Neural progenitor cell (in vitro differentiated cells): ENCODE data around the gene SARDH. TPM values are rescaled to one million over a fixed set of nuclear protein-coding genes. Genes with fewer than 3 reads are reported as not detected.

Source experiments
- DNase-seq: peaks from one replicate; pipeline ENCODE4 v3.0.0-alpha.2; 2016; ENCODE audit warnings: low spot score
- H2AFZ ChIP-seq: fragments of 200-600 bp; sonication (generic); replicated peaks from 2 replicates; pipeline ENCODE4 v1.6.1; 2016; ENCODE audit warnings: antibody characterized with exemption
- H3F3A ChIP-seq: fragments of 200-600 bp; sonication (generic); 2 replicates; pipeline ENCODE4 v1.6.1; 2016; ENCODE audit warnings: antibody characterized with exemption, low read depth
- H3K27ac ChIP-seq: fragments of 200-600 bp; sonication (generic); 2 replicates; pipeline ENCODE4 v1.5.1; 2016; ENCODE audit warnings: mild to moderate bottlenecking
- H3K27me3 ChIP-seq: fragments of 200-600 bp; sonication (generic); 2 replicates; pipeline ENCODE4 v1.6.1; 2016; ENCODE audit warnings: mild to moderate bottlenecking, moderate library complexity
- H3K36me3 ChIP-seq: fragments of 200-600 bp; sonication (generic); 2 replicates; pipeline ENCODE4 v1.5.1; 2016
- H3K4me1 ChIP-seq: fragments of 200-600 bp; sonication (generic); 2 replicates; pipeline ENCODE4 v1.6.1; 2016; ENCODE audit warnings: mixed run types
- H3K4me2 ChIP-seq: fragments of 200-600 bp; sonication (generic); 2 replicates; pipeline ENCODE4 v1.6.1; 2016
- H3K4me3 ChIP-seq: fragments of 200-600 bp; sonication (generic); 2 replicates; pipeline ENCODE4 v1.5.1; 2016
- H3K79me2 ChIP-seq: fragments of 200-600 bp; sonication (generic); 2 replicates; pipeline ENCODE4 v1.6.1; 2016; ENCODE audit warnings: low read depth
- H3K9ac ChIP-seq: fragments of 200-600 bp; sonication (generic); 2 replicates; pipeline ENCODE4 v1.6.1; 2016
- H3K9me3 ChIP-seq: fragments of 200-600 bp; sonication (generic); 2 replicates; pipeline ENCODE4 v1.5.1; 2016; ENCODE audit warnings: low read depth
- H4K20me1 ChIP-seq: fragments of 200-600 bp; sonication (generic); 2 replicates; pipeline ENCODE4 v1.6.1; 2016; ENCODE audit warnings: low read depth
- H3K27ac Mint-ChIP-seq: 3 replicates; pipeline ENCODE4 v1.8.0; 2021; ENCODE audit warnings: mixed read lengths
- H3K27me3 Mint-ChIP-seq: 2 replicates; pipeline ENCODE4 v1.8.0; 2022; ENCODE audit warnings: low read depth, mild to moderate bottlenecking, inconsistent platforms, moderate library complexity, mixed read lengths; ENCODE audit not compliant: insufficient read depth
- H3K36me3 Mint-ChIP-seq: 3 replicates; pipeline ENCODE4 v1.8.0; 2021; ENCODE audit warnings: mixed read lengths
- H3K4me1 Mint-ChIP-seq: 3 replicates; pipeline ENCODE4 v1.8.0; 2021; ENCODE audit warnings: mixed read lengths
- H3K4me3 Mint-ChIP-seq: 3 replicates; pipeline ENCODE4 v1.8.0; 2021; ENCODE audit warnings: mild to moderate bottlenecking, moderate library complexity, mixed read lengths
- H3K9me3 Mint-ChIP-seq: 3 replicates; pipeline ENCODE4 v1.8.0; 2020; ENCODE audit warnings: mixed read lengths
- EZH2 ChIP-seq: fragments of 200-600 bp; sonication (generic); IDR thresholded peaks from 2 replicates; pipeline ENCODE4 v1.6.1; 2017; ENCODE audit warnings: antibody characterized with exemption, mild to moderate bottlenecking, moderate library complexity
- EZH2phosphoT487 ChIP-seq: fragments of 200-600 bp; sonication (generic); IDR thresholded peaks from 2 replicates; pipeline ENCODE4 v1.6.1; 2017; ENCODE audit warnings: antibody characterized with exemption
- total RNA-seq: library from RNA; depleted of rRNA; stranded (reverse); fragments of >200 nt; gene quantifications from 2 replicates; pipeline ENCODE4 v1.2.3, GENCODE V29; 2015; ENCODE audit warnings: low replicate concordance
- TF ChIP-seq, protein P1 (sequence below): fragments of 200-600 bp; sonication (generic); IDR thresholded peaks from 2 replicates; pipeline ENCODE4 v1.5.1; 2017; ENCODE audit warnings: antibody characterized with exemption, mild to moderate bottlenecking

The SARDH gene
- total RNA-seq, 1 donor from 2014 or later, result 3.9 TPM

DNA sequence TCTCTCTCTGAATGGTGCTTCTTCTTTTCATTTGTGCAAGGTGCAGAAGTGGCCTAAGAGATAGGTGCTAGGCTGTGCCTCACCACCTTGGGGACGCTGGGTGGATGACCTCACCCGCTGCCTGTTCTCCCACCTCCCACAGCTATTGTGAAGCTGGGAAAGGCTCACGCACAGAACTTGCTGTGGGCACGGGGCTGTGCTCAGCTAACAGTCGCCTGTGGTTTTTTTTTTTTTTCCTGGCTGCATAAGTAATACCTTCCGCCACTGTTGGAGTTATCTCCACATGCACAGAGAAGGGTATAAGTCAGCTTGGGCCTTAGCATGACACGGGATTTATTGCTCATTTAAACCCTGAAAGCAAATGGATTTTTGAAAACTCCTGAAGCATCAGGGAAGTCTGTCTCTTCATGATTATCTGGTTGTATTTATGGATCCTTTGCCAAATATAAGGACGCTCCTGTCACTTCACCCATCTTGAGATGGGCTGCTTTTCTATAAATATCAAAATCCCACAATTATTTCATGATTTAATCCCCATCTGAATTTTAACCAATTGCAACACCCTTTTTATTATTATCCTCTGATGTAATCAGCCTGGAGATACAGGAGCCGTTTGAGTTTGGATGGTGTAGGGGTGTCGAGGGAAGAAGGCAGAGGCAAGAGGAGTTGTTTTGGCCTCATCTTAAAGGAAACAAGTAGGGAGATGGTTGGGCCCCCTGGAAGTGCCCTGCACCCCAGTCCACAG lies 93.0 kb downstream of the SARDH start:
- peaks cover 21% of the 10 kb centered on the region for H3K4me1 Mint-ChIP-seq
- no peak for DNase-seq
- no peaks in the 10 kb centered on the region for H3K36me3 ChIP-seq
- TF ChIP-seq EZH2phosphoT487, result no peak
- no peak for TF ChIP-seq EZH2
- peaks cover 8% of the 10 kb centered on the region for H3K4me1 ChIP-seq
- H3K27me3 ChIP-seq, result no peaks in the 10 kb centered on the region
- no peak overlapping the region for H3K4me3 ChIP-seq
- no peak overlapping the region for H3K4me2 ChIP-seq
- H2AFZ ChIP-seq, result no peak overlapping the region
- no peaks in the 10 kb centered on the region for H3K79me2 ChIP-seq
- no peaks in the 10 kb centered on the region for H3K36me3 Mint-ChIP-seq
- no peaks in the 10 kb centered on the region for H4K20me1 ChIP-seq
- no peak overlapping the region for H3K9ac ChIP-seq
- no peak overlapping the region for H3K27ac ChIP-seq
- peaks cover 8% of the 10 kb centered on the region for H3K27me3 Mint-ChIP-seq
- H3K4me3 Mint-ChIP-seq, result no peak overlapping the region
- no peaks in the 10 kb centered on the region for H3K9me3 Mint-ChIP-seq
- no peaks in the 10 kb centered on the region for H3F3A ChIP-seq
- peak overlapping the region; percentile 70 for H3K27ac Mint-ChIP-seq
- H3K9me3 ChIP-seq, result no peaks in the 10 kb centered on the region

DNA sequence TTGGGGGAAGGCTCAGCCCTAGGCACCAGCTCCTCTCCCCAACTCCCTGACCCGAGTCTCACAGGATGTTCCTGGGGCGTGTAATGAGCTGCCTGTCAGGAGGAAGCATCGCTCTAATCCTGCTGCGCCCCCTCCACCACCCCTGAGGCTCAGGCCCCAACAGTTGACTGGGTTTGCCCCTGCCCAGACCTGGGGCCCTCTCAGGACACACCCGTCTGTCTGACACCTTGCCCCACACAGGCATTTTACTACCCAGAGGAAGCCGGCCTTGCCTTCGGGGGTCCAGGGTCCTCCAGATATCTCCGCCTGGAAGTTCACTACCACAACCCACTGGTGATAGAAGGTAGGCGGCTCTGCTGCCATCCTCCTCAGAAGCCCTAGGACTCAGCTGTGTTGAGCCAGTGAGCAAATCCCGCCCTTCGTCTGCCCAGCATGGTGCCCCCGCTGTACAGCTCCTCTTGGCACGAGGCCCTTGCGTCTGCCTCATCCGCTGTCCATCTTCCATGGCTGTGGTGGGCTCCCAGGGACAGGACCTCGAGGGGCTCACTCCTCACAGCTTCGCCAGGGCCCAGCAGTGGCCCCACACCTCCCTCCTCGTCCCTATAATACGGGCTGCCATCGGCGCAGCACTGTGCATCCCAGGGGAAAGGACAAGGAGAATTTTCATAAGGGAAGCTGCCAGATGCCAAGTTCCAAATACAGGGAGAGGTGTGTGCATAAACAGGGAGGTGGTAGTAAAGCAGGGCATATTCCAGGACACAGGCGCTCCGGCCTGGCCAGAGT lies 94.0 kb downstream of the SARDH start:
- Histone ChIP-seq H3K4me2 (no peak overlapping the region), H2AFZ (no peak overlapping the region), H4K20me1 (no peaks in the 10 kb centered on the region), H3K4me3 (no peak overlapping the region), H3K27me3 (no peaks in the 10 kb centered on the region), H3K9me3 (no peaks in the 10 kb centered on the region), H3K27ac (no peak overlapping the region), H3F3A (no peaks in the 10 kb centered on the region), H3K79me2 (no peaks in the 10 kb centered on the region), H3K9ac (no peak overlapping the region), H3K4me1 (peaks cover 13% of the 10 kb centered on the region), H3K36me3 (no peaks in the 10 kb centered on the region)
- Mint-ChIP-seq H3K4me1 (peaks cover 24% of the 10 kb centered on the region), H3K27me3 (peaks cover 8% of the 10 kb centered on the region), H3K27ac (no peak overlapping the region), H3K4me3 (no peak overlapping the region), H3K9me3 (no peaks in the 10 kb centered on the region), H3K36me3 (no peaks in the 10 kb centered on the region)
- no peak for DNase-seq
- no peak for TF ChIP-seq EZH2
- TF ChIP-seq EZH2phosphoT487, result no peak
- TF ChIP-seq, protein P1, sequence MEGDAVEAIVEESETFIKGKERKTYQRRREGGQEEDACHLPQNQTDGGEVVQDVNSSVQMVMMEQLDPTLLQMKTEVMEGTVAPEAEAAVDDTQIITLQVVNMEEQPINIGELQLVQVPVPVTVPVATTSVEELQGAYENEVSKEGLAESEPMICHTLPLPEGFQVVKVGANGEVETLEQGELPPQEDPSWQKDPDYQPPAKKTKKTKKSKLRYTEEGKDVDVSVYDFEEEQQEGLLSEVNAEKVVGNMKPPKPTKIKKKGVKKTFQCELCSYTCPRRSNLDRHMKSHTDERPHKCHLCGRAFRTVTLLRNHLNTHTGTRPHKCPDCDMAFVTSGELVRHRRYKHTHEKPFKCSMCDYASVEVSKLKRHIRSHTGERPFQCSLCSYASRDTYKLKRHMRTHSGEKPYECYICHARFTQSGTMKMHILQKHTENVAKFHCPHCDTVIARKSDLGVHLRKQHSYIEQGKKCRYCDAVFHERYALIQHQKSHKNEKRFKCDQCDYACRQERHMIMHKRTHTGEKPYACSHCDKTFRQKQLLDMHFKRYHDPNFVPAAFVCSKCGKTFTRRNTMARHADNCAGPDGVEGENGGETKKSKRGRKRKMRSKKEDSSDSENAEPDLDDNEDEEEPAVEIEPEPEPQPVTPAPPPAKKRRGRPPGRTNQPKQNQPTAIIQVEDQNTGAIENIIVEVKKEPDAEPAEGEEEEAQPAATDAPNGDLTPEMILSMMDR, result no peak

DNA sequence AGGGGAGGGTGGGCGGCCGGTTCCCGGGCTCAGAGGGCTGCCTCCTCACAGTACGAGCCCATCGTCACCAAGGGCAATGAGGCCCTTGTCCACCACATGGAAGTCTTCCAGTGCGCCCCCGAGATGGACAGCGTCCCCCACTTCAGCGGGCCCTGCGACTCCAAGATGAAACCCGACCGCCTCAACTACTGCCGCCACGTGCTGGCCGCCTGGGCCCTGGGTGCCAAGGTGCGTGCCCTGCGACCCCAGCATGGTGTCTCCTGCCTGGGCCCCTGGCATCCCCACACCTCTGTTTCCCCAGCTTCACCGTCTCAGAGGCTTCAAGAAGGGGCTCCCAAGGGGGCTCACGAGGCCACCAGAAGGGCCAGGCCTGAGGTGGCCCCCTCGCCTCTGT lies 94.8 kb downstream of the SARDH start:
- Histone ChIP-seq H3K36me3 (no peaks in the 10 kb centered on the region), H4K20me1 (no peaks in the 10 kb centered on the region), H3F3A (no peaks in the 10 kb centered on the region), H3K4me1 (peaks cover 14% of the 10 kb centered on the region), H3K79me2 (no peaks in the 10 kb centered on the region), H3K4me2 (no peak overlapping the region), H3K9ac (no peak overlapping the region), H3K27ac (no peak overlapping the region), H3K4me3 (no peak overlapping the region), H3K9me3 (no peaks in the 10 kb centered on the region), H3K27me3 (no peaks in the 10 kb centered on the region), H2AFZ (no peak overlapping the region)
- Mint-ChIP-seq H3K4me1 (peaks cover 28% of the 10 kb centered on the region), H3K9me3 (no peaks in the 10 kb centered on the region), H3K27ac (no peak overlapping the region), H3K4me3 (no peak overlapping the region), H3K27me3 (peaks cover 10% of the 10 kb centered on the region), H3K36me3 (no peaks in the 10 kb centered on the region)
- TF ChIP-seq EZH2, result no peak
- no peak for TF ChIP-seq EZH2phosphoT487
- TF ChIP-seq, protein P1, result no peak
- no peak for DNase-seq
